Activated CD4-positive, alpha-beta T cell treated with anti-CD3 and anti-CD28 coated beads for 36 hours (primary cell): ENCODE data around the gene KCNS1. TPM values are rescaled to one million over a fixed set of nuclear protein-coding genes. Genes with fewer than 3 reads are reported as not detected.

Experiments
- ATAC-seq: fragments of 200-7000 bp; cut with Tn5 transposase; one replicate; pipeline ENCODE4 v1.10.0; 2021; ENCODE audit warnings: mild to moderate bottlenecking, moderate library complexity
- CTCF ChIA-PET: fragments of 350-600 bp; sonication (Branson Sonifier 250); formaldehyde crosslinking; loops from one replicate; lab custom pipeline; 2021; ENCODE audit warnings: antibody characterized with exemption; lab: Charles Lee
- POLR2A ChIA-PET: fragments of 350-600 bp; sonication (Branson Sonifier 250); formaldehyde crosslinking; loops from one replicate; lab custom pipeline; 2021; ENCODE audit warnings: antibody characterized with exemption, inconsistent platforms; lab: Charles Lee
- DNase-seq: peaks from one replicate; pipeline ENCODE4 v3.0.0-alpha.2; 2020
- H3K27ac Mint-ChIP-seq: one replicate; pipeline ENCODE4 v1.8.0; 2021; ENCODE audit warnings: mixed read lengths
- H3K27me3 Mint-ChIP-seq: one replicate; pipeline ENCODE4 v1.8.0; 2021; ENCODE audit warnings: mixed read lengths
- H3K36me3 Mint-ChIP-seq: one replicate; pipeline ENCODE4 v1.8.0; 2021; ENCODE audit warnings: low read depth, mixed read lengths
- H3K4me1 Mint-ChIP-seq: one replicate; pipeline ENCODE4 v1.8.0; 2021; ENCODE audit warnings: mixed read lengths
- H3K4me3 Mint-ChIP-seq: one replicate; pipeline ENCODE4 v1.8.0; 2021; ENCODE audit warnings: mild to moderate bottlenecking, moderate library complexity, mixed read lengths
- H3K9me3 Mint-ChIP-seq: one replicate; pipeline ENCODE4 v1.8.0; 2021; ENCODE audit warnings: low read depth, mixed read lengths
- intact Hi-C, 2 experiments: fragments of 100-400 bp; cut with DNase I in 1 of 2; cut with micrococcal nuclease in 1 of 2; formaldehyde crosslinking; loops; one replicate each; pipeline versions ENCODE4 v1.14.2 to v1.15.1; 2022 to 2024; cut with DNase I, micrococcal nuclease
- total RNA-seq, 2 experiments: library from RNA; stranded (reverse); gene quantifications; one replicate each; pipeline ENCODE4 v1.2.3, GENCODE V29; 2021

The KCNS1 gene
- total RNA-seq, 2 experiments from 2014 or later = 0.66 to 0.79 TPM

DNA sequence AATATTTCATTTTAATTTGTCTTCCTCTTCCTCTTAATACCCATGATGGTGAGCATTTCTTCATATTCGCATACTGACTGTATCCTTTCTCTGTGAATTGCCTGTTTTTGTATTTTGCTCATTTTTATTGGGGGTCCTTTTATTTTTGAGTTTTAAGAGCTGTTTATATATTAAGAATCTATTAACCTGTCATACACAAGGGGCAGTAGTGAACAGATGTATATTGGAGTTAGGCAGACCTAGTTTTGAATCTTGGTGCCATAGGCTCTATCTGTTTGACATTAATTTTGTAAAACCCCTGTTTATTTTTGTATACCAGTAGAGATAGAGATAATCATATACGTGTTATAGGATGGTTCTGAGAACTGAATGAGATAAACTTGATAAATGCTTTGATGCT lies 17.1 kb upstream of the KCNS1 start:
- H3K27ac Mint-ChIP-seq = no peak overlapping the region
- no peaks in the 10 kb centered on the region for H3K9me3 Mint-ChIP-seq
- H3K27me3 Mint-ChIP-seq = peaks cover 12% of the 10 kb centered on the region
- peaks cover 4% of the 10 kb centered on the region for H3K4me1 Mint-ChIP-seq
- no peak overlapping the region for H3K4me3 Mint-ChIP-seq
- ATAC-seq (no peak), DNase-seq (no peak)
- ChIA-PET POLR2A (no interaction called here), CTCF (interaction anchor here (2.0 kb wide), 1 partner anchor 12 kb away, joined by 5 read pairs; no protein-coding TSS in a partner anchor)
- intact Hi-C loops = no loop called here
- no peaks in the 10 kb centered on the region for H3K36me3 Mint-ChIP-seq

DNA sequence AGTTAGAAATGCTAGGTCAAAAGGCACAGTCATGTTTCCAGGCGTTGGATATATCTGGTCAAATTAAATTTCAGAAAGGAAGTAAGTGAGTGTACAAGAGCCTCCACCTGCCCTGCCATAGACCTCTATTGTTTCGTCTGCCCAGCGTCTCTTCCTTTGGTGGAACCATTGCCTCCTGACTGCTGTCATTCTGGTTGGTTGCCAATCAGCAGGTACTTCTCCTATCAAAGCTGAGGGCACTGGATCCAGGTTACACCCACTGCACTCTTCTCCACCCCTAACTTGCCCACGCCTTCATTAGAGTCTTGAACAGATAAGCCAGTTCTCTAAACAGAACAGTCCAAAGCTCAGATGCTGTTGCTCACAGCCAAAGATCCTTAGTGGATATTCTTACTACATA lies 16.7 kb upstream of the KCNS1 start:
- Mint-ChIP-seq H3K27ac (no peak overlapping the region), H3K4me3 (no peak overlapping the region), H3K4me1 (peaks cover 4% of the 10 kb centered on the region), H3K27me3 (peaks cover 11% of the 10 kb centered on the region), H3K9me3 (no peaks in the 10 kb centered on the region), H3K36me3 (no peaks in the 10 kb centered on the region)
- ChIA-PET CTCF (interaction anchor here (1.8 to 2.0 kb wide), 2 partner anchors 12 to 176 kb away, joined by 5 to 10 read pairs; no protein-coding TSS in a partner anchor), POLR2A (no interaction called here)
- no peak for DNase-seq
- intact Hi-C loops = no loop called here
- no peak for ATAC-seq

DNA sequence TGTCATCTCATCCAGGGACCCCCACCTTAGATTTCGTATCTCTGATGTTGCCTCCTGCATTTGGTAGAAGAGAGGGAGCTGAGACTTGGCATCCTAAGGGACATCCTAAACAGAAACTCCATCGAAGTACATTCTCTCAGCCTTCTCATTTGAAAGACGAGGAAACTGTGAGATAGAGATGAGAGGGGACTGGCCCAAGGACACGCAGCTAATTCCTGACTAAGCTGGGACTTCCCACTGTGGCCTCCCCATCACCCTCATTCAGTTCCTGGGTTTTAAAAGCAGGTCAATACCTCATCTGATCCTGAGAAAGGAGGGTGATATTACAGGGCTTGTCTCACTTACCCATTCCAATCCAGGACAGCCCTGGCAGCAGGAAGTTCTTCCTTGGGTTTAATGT lies 14.9 kb upstream of the KCNS1 start:
- intact Hi-C loops = no loop called here
- ATAC-seq (peak; percentile 55), DNase-seq (no peak)
- Mint-ChIP-seq H3K4me1 (peaks cover 4% of the 10 kb centered on the region), H3K4me3 (no peak overlapping the region), H3K9me3 (no peaks in the 10 kb centered on the region), H3K36me3 (no peaks in the 10 kb centered on the region), H3K27me3 (peaks cover 6% of the 10 kb centered on the region), H3K27ac (no peak overlapping the region)
- ChIA-PET POLR2A (interaction anchor here (0.5 kb wide), 1 partner anchor 232 kb away, joined by 3 read pairs; no protein-coding TSS in a partner anchor), CTCF (interaction anchor here (0.6 to 1.8 kb wide), 6 partner anchors 9 to 438 kb away, joined by 3 to 10 read pairs (median 4); no protein-coding TSS in a partner anchor)

DNA sequence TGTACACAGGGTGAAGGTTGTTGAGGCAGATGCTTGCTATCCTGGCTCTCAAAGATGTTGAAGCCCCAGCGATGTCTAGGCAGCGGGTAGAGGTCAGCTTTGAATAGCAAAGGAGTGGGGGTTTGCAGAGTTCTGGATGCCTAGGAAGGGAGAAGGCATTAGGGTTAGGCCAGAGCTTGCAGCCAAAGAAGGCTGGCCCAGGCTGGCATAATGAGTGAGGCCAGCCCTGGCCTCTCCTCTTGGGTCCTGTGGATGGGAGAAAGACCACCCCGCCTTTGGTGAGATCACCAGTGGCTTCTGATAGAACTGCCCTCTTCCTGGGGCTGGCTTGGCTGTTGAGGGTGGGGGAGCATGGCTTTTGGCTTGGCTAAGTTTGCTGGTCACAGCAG lies 14.5 kb upstream of the KCNS1 start:
- ChIA-PET CTCF (interaction anchor here (1.0 to 1.2 kb wide), 3 partner anchors 8 to 175 kb away, joined by 3 to 4 read pairs (median 3); no protein-coding TSS in a partner anchor), POLR2A (no interaction called here)
- ATAC-seq = no peak
- Mint-ChIP-seq H3K27me3 (peaks cover 6% of the 10 kb centered on the region), H3K4me1 (peaks cover 4% of the 10 kb centered on the region), H3K36me3 (no peaks in the 10 kb centered on the region), H3K27ac (no peak overlapping the region), H3K9me3 (no peaks in the 10 kb centered on the region), H3K4me3 (no peak overlapping the region)
- no peak for DNase-seq
- intact Hi-C loops = no loop called here

DNA sequence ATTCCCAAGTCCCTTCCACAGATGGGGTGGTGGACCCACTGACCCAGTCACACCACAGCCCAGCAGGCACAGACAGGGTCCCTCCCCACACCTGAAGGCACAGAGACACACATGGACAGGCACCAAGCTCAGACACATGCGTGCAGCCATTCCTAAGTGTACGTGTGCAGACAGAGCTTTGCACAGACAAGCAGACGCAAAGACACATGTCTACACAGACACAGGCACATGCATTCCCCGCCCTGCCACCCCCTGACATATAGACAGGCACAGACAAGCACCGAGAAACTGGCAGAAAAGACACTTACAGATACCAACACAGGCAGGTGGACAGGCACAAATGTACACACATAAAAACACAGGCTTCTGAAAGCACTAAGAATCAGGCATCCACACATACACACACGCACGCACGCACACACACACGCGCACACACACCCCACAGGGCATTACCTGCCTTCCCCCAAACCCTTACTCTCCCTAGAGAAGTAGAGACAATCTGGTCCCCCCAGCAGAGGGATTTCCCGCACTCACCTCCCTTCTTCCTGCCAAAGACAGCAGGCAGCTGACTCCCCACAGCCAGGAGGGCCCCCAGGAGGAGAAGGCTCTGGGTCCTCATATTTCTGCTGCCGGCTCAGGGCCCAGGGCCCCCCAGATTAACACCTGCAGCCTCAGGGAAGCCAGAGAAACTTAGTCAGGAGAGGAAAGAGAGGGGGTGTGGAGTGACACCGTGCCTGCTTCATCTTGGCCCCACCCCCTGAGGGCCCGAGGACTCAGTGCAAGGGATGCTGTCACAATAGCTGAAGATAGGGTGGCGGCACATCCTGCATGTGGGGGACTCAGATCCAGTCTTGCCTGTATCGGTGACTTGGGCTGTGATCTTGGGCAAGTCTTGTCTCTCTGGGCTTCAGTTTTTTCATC lies 13.8 kb upstream of the KCNS1 start, which contains the start of gene WFDC5:
WFDC5 (minus strand) TSS at position 710 of the 921 bp plus-strand sequence; CDS start at position 619, 91 bp downstream.
- CTCF ChIA-PET = interaction anchor here (1.0 to 4.2 kb wide), 4 partner anchors 8 to 71 kb away, joined by 3 to 26 read pairs (median 14); no protein-coding TSS in a partner anchor
- POLR2A ChIA-PET = no interaction called here
- ATAC-seq = peak; percentile 81
- H3K27me3 Mint-ChIP-seq = peaks cover 6% of the 10 kb centered on the region
- no peak within 1 kb of the TSS for H3K4me3 Mint-ChIP-seq
- no peak within 1 kb of the TSS for H3K27ac Mint-ChIP-seq
- intact Hi-C loops = loop anchor here in 1 of 2 experiments (5.0 kb wide), 1 partner anchor 202 kb away; the partner anchor contains the start of gene PABPC1L
- no peaks in the 10 kb centered on the region for H3K36me3 Mint-ChIP-seq
- no peaks in the 10 kb centered on the region for H3K9me3 Mint-ChIP-seq
- H3K4me1 Mint-ChIP-seq = peaks cover 4% of the 10 kb centered on the region
- peak; percentile 55 for DNase-seq

- ChIA-PET CTCF (interaction anchor here (3.2 to 4.6 kb wide), 5 partner anchors 8 to 179 kb away, joined by 20 to 28 read pairs (median 25); no protein-coding TSS in a partner anchor), POLR2A (no interaction called here)
- no peaks in the 10 kb centered on the region for H3K36me3 Mint-ChIP-seq
- no peak overlapping the region for H3K27ac Mint-ChIP-seq
- intact Hi-C loops = loop anchor here in 1 of 2 experiments (5.0 kb wide), 1 partner anchor 202 kb away; the partner anchor contains the start of gene PABPC1L
- DNase-seq (no peak), ATAC-seq (no peak)
- H3K4me3 Mint-ChIP-seq = no peak overlapping the region
- peaks cover 4% of the 10 kb centered on the region for H3K4me1 Mint-ChIP-seq
- no peaks in the 10 kb centered on the region for H3K9me3 Mint-ChIP-seq
- peaks cover 3% of the 10 kb centered on the region for H3K27me3 Mint-ChIP-seq
Measured at GRCh38 chr20:45113865-45114264, 12.9 kb upstream of the KCNS1 start.

GRCh38 chr20:45112754-45113153 lies 11.8 kb upstream of the KCNS1 start:
- Mint-ChIP-seq H3K27ac (no peak overlapping the region), H3K36me3 (no peaks in the 10 kb centered on the region), H3K9me3 (no peaks in the 10 kb centered on the region), H3K4me1 (peaks cover 4% of the 10 kb centered on the region), H3K4me3 (no peak overlapping the region), H3K27me3 (peaks cover 2% of the 10 kb centered on the region)
- ATAC-seq (no peak), DNase-seq (no peak)
- intact Hi-C loops = loop anchor here in 1 of 2 experiments (1.0 to 5.0 kb wide), 3 partner anchors 14 to 200 kb away; partner anchors contain the start of gene PABPC1L
- ChIA-PET CTCF (interaction anchor here (0.7 to 4.6 kb wide), 16 partner anchors 9 to 181 kb away, joined by 3 to 28 read pairs (median 5); no protein-coding TSS in a partner anchor), POLR2A (interaction anchor here (0.7 kb wide), 1 partner anchor 240 kb away, joined by 3 read pairs; no protein-coding TSS in a partner anchor)

GRCh38 chr20:45111799-45112471 lies 11.0 kb upstream of the KCNS1 start:
- H3K36me3 Mint-ChIP-seq = no peaks in the 10 kb centered on the region
- DNase-seq (peak; percentile 59), ATAC-seq (peak; percentile 59)
- intact Hi-C loops = loop anchor here in 1 of 2 experiments (1.0 to 5.0 kb wide), 3 partner anchors 14 to 200 kb away; partner anchors contain the start of gene PABPC1L
- H3K4me1 Mint-ChIP-seq = peaks cover 4% of the 10 kb centered on the region
- ChIA-PET CTCF (interaction anchor here (0.6 to 4.6 kb wide), 26 partner anchors 9 to 262 kb away, joined by 3 to 28 read pairs (median 4); partner anchors contain the start of gene PABPC1L), POLR2A (no interaction called here)
- no peak overlapping the region for H3K27ac Mint-ChIP-seq
- H3K4me3 Mint-ChIP-seq = no peak overlapping the region
- peaks cover 1% of the 10 kb centered on the region for H3K27me3 Mint-ChIP-seq
- no peaks in the 10 kb centered on the region for H3K9me3 Mint-ChIP-seq

- intact Hi-C loops = loop anchor here in 1 of 2 experiments (5.0 kb wide), 1 partner anchor 199 kb away; the partner anchor contains the start of gene PABPC1L
- ChIA-PET CTCF (interaction anchor here (0.5 to 4.6 kb wide), 22 partner anchors 9 to 660 kb away, joined by 3 to 28 read pairs (median 4); partner anchors contain the start of gene PABPC1L), POLR2A (interaction anchor here (1.3 kb wide), 1 partner anchor 12 kb away, joined by 3 read pairs; no protein-coding TSS in a partner anchor)
- Mint-ChIP-seq H3K36me3 (no peaks in the 10 kb centered on the region), H3K4me3 (no peak overlapping the region), H3K9me3 (no peaks in the 10 kb centered on the region), H3K4me1 (peaks cover 4% of the 10 kb centered on the region), H3K27ac (no peak overlapping the region), H3K27me3 (peaks cover 1% of the 10 kb centered on the region)
- ATAC-seq = no peak
- DNase-seq = no peak
Measured at GRCh38 chr20:45111285-45111684, 10.4 kb upstream of the KCNS1 start.

DNA sequence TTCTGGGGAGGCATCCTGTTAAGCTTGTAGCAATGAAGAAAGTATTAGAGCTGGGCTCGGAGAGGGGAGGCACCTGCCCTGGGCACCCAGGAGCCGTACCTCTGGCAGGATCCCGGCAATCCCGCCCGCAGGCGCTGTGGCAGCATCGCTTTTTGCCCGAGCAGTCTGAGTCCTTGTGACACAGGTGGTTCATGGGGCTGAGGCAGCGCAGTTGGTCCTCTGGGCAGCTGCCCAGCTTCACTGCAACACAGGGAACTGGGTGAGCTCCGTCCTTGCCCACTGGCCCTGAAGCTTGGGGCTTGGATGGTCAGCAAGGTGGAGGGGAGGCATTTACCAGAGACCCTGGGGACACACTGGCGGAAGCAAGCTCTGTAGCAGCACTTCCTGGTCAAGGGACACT lies 9.4 kb upstream of the KCNS1 start:
- ATAC-seq (no peak), DNase-seq (no peak)
- Mint-ChIP-seq H3K27me3 (peaks cover 1% of the 10 kb centered on the region), H3K4me3 (no peak overlapping the region), H3K4me1 (peaks cover 2% of the 10 kb centered on the region), H3K36me3 (no peaks in the 10 kb centered on the region), H3K27ac (no peak overlapping the region), H3K9me3 (no peaks in the 10 kb centered on the region)
- POLR2A ChIA-PET = interaction anchor here (0.6 to 1.3 kb wide), 2 partner anchors 11 to 263 kb away, joined by 3 read pairs; no protein-coding TSS in a partner anchor
- CTCF ChIA-PET = interaction anchor here (0.7 to 4.6 kb wide), 11 partner anchors 10 to 209 kb away, joined by 3 to 28 read pairs (median 4); partner anchors contain the start of gene KCNS1
- intact Hi-C loops = loop anchor here in 1 of 2 experiments (5.0 kb wide), 1 partner anchor 198 kb away; the partner anchor contains the start of gene PABPC1L
